ENCODE results near the gene THUMPD1.

The THUMPD1 gene

GRCh38 chr16:20689668-20690067 is 52.0 kb downstream of the THUMPD1 start:
- no peak for DNase-seq

GRCh38 chr16:20683812-20684211 is 57.8 kb downstream of the THUMPD1 start:
- no peak for DNase-seq

Data from activated CD4-positive, alpha-beta T cell treated with anti-CD3 and anti-CD28 coated beads for 4 hours (primary cell).